H1 (cell line): ENCODE data around the gene OTC. TPM values are rescaled to one million over a fixed set of nuclear protein-coding genes. Genes with fewer than 3 reads are reported as not detected.

Experiments
- CTCF ChIA-PET: fragments of 300-600 bp; sonication (Branson Sonifier 250); formaldehyde crosslinking; loops from one replicate; lab custom pipeline; 2021; ENCODE audit not compliant: partially characterized antibody; lab: Charles Lee
- POLR2A ChIA-PET: fragments of 300-600 bp; sonication (Branson Sonifier 250); formaldehyde crosslinking; loops from one replicate; lab custom pipeline; 2021; ENCODE audit warnings: inconsistent platforms; ENCODE audit not compliant: partially characterized antibody; lab: Charles Lee
- DNase-seq, 2 experiments: peaks; one replicate each; pipeline versions ENCODE4 v3.0.0 to v3.0.0-alpha.2; 2010 to 2022; ENCODE audit warnings: low spot score in 2 of 2, low read depth in 1 of 2, mixed read lengths in 1 of 2
- FAIRE-seq: peaks from 2 replicates; lab custom pipeline; 2011; peaks lifted over from hg19 to GRCh38; lab: Jason Lieb, UNC
- H2AFZ ChIP-seq: 2 replicates; pipeline ENCODE4 v1.8.1; 2012; ENCODE audit warnings: low read length, inconsistent platforms
- H2AK5ac ChIP-seq: 2 replicates; pipeline ENCODE4 v1.6.1; 2013; ENCODE audit warnings: low read depth, low read length
- H2BK120ac ChIP-seq: replicated peaks from 2 replicates; pipeline ENCODE3; 2013; ENCODE audit warnings: low read depth, low read length, inconsistent platforms
- H2BK12ac ChIP-seq: 2 replicates; pipeline ENCODE4 v1.6.1; 2013; ENCODE audit warnings: low read depth, low read length
- H2BK15ac ChIP-seq: 2 replicates; pipeline ENCODE4 v1.6.1; 2013; ENCODE audit warnings: low read length
- H2BK20ac ChIP-seq: 2 replicates; pipeline ENCODE4 v1.6.1; 2013; ENCODE audit warnings: low read length
- H2BK5ac ChIP-seq: 2 replicates; pipeline ENCODE4 v1.6.1; 2013; ENCODE audit warnings: low read depth, low read length
- H3K14ac ChIP-seq: 2 replicates; pipeline ENCODE4 v1.6.1; 2013; ENCODE audit warnings: inconsistent platforms; ENCODE audit not compliant: insufficient read length
- H3K18ac ChIP-seq: 2 replicates; pipeline ENCODE4 v1.6.1; 2013; ENCODE audit warnings: low read length; ENCODE audit errors: extremely low read depth
- H3K23ac ChIP-seq: 2 replicates; pipeline ENCODE4 v1.6.1; 2013; ENCODE audit warnings: inconsistent platforms; ENCODE audit not compliant: insufficient read length
- H3K23me2 ChIP-seq: 2 replicates; pipeline ENCODE4 v1.6.1; 2013; ENCODE audit warnings: low read depth, low read length
- H3K27ac ChIP-seq: 2 replicates; pipeline ENCODE4 v1.6.1; 2011; ENCODE audit warnings: low read depth, low read length, inconsistent platforms
- H3K27me3 ChIP-seq, 4 experiments: replicated peaks in 1 of 4; 1 replicate in 1 of 4; 2 replicates in 3 of 4; pipeline versions ENCODE4 v1.6.1 to v1.8.1; 2011 to 2013; ENCODE audit warnings: low read length in 3 of 4, mild to moderate bottlenecking in 3 of 4, inconsistent platforms in 2 of 4, mixed read lengths in 2 of 4, moderate library complexity in 1 of 4; ENCODE audit not compliant: control insufficient read depth in 3 of 4, insufficient read depth in 3 of 4; ENCODE audit errors: extremely low read depth in 1 of 4
- H3K36me3 ChIP-seq, 4 experiments: 2 replicates each; pipeline versions ENCODE4 v1.6.1 to v1.8.1; 2011 to 2013; ENCODE audit warnings: mild to moderate bottlenecking in 4 of 4, low read length in 3 of 4, moderate library complexity in 2 of 4, control low read depth in 1 of 4, inconsistent platforms in 1 of 4; ENCODE audit not compliant: insufficient read depth in 4 of 4, control insufficient read depth in 2 of 4
- H3K4ac ChIP-seq: replicated peaks from 2 replicates; pipeline ENCODE3; 2013; ENCODE audit warnings: low read length, low read depth, mixed read lengths, inconsistent platforms; ENCODE audit not compliant: insufficient read length
- H3K4me1 ChIP-seq, 4 experiments: replicated peaks in 1 of 4; 1 replicate in 1 of 4; 2 replicates in 3 of 4; pipeline versions ENCODE4 v1.6.1 to v1.8.1; 2011 to 2013; ENCODE audit warnings: low read length in 3 of 4, inconsistent platforms in 2 of 4, mixed read lengths in 1 of 4; ENCODE audit not compliant: insufficient read depth in 4 of 4, control insufficient read depth in 3 of 4
- H3K4me2 ChIP-seq, 2 experiments: 2 replicates each; pipeline versions ENCODE4 v1.6.1 to v1.8.1; 2011 to 2013; ENCODE audit warnings: low read depth in 2 of 2, low read length in 2 of 2, control low read depth in 1 of 2, inconsistent platforms in 1 of 2, mild to moderate bottlenecking in 1 of 2; ENCODE audit not compliant: insufficient read depth in 1 of 2
- H3K4me3 ChIP-seq, 4 experiments: fragments of 200-600, 300-600 bp in 1 of 4; sonication (generic), shearing (Covaris generic), sonication (Bioruptor Twin) in 1 of 4; 2 replicates each; pipeline versions ENCODE4 v1.5.1 to v1.8.1; 2011 to 2016; ENCODE audit warnings: low read length in 4 of 4, low read depth in 3 of 4, control low read depth in 2 of 4, inconsistent platforms in 2 of 4, mild to moderate bottlenecking in 2 of 4, mixed read lengths in 1 of 4, moderate library complexity in 1 of 4; ENCODE audit not compliant: insufficient read depth in 2 of 4; ENCODE audit errors: extremely low read depth in 1 of 4
- H3K56ac ChIP-seq: replicated peaks from 2 replicates; pipeline ENCODE3; 2013; ENCODE audit warnings: low read depth, mild to moderate bottlenecking, mixed read lengths, low read length, inconsistent platforms; ENCODE audit not compliant: insufficient read length
- H3K79me1 ChIP-seq: 2 replicates; pipeline ENCODE4 v1.6.1; 2013; ENCODE audit warnings: low read depth, low read length, control low read depth
- H3K79me2 ChIP-seq, 2 experiments: 2 replicates each; pipeline versions ENCODE4 v1.6.1 to v1.8.1; 2012 to 2013; ENCODE audit warnings: low read length in 2 of 2, mild to moderate bottlenecking in 2 of 2, inconsistent platforms in 1 of 2; ENCODE audit not compliant: insufficient read depth in 2 of 2, control insufficient read depth in 1 of 2
- H3K9ac ChIP-seq, 4 experiments: replicated peaks in 1 of 4; 1 replicate in 1 of 4; 2 replicates in 3 of 4; pipeline versions ENCODE4 v1.6.1 to v1.8.1; 2011 to 2013; ENCODE audit warnings: low read depth in 3 of 4, low read length in 3 of 4, control low read depth in 2 of 4, mild to moderate bottlenecking in 2 of 4, moderate library complexity in 2 of 4, inconsistent platforms in 1 of 4; ENCODE audit errors: extremely low read depth in 1 of 4
- H3K9me3 ChIP-seq, 2 experiments: 2 replicates each; pipeline versions ENCODE4 v1.6.1 to v1.8.1; 2012 to 2013; ENCODE audit warnings: mild to moderate bottlenecking in 2 of 2, moderate library complexity in 2 of 2, control low read depth in 1 of 2, inconsistent platforms in 1 of 2, low read depth in 1 of 2, low read length in 1 of 2, mixed read lengths in 1 of 2; ENCODE audit not compliant: insufficient read depth in 2 of 2
- H4K20me1 ChIP-seq, 2 experiments: replicated peaks in 1 of 2; 2 replicates each; pipeline versions ENCODE3 to v1.8.1; 2011 to 2013; ENCODE audit warnings: inconsistent platforms in 2 of 2, low read length in 2 of 2, mild to moderate bottlenecking in 1 of 2; ENCODE audit not compliant: insufficient read depth in 2 of 2, control insufficient read depth in 1 of 2
- H4K5ac ChIP-seq: 2 replicates; pipeline ENCODE4 v1.6.1; 2013; ENCODE audit warnings: low read length, low read depth, mixed read lengths, inconsistent platforms; ENCODE audit not compliant: insufficient read length
- H4K8ac ChIP-seq: 2 replicates; pipeline ENCODE4 v1.8.0; 2013; ENCODE audit warnings: mild to moderate bottlenecking, moderate library complexity, low read length, inconsistent platforms; ENCODE audit not compliant: insufficient read depth; ENCODE audit errors: extremely low read depth
- H4K91ac ChIP-seq: replicated peaks from 2 replicates; pipeline ENCODE3; 2013; ENCODE audit warnings: low read length, mixed read lengths, inconsistent platforms; ENCODE audit not compliant: insufficient read length
- RAD21 ChIP-seq, 2 experiments: IDR thresholded peaks in 1 of 2; conservative IDR thresholded peaks in 1 of 2; 2 replicates each; pipeline ENCODE4 v1.6.1; 2011; ENCODE audit warnings: low read depth in 2 of 2, low read length in 2 of 2, improper control_type of control experiment in 1 of 2, inconsistent platforms in 1 of 2, mild to moderate bottlenecking in 1 of 2, moderate library complexity in 1 of 2
- RXRA ChIP-seq: IDR thresholded peaks from 2 replicates; pipeline ENCODE4 v1.6.1; 2011; ENCODE audit warnings: low read depth, mild to moderate bottlenecking, low read length, moderate library complexity; ENCODE audit not compliant: insufficient read depth
- WGBS, 2 experiments: shearing (Covaris generic) in 1 of 2; methylation state at CpG; one replicate each; pipeline versions ENCODE4 v1.1.6 to v1.1.7; 2013 to 2015; ENCODE audit warnings: low lambda C conversion rate in 2 of 2, mixed read lengths in 2 of 2, inconsistent platforms in 1 of 2, low coverage in 1 of 2, missing lambda C conversion rate in 1 of 2; ENCODE audit not compliant: insufficient replicate concordance in 2 of 2, insufficient coverage in 1 of 2, insufficient read length in 1 of 2; ENCODE audit errors: extremely low coverage in 1 of 2, missing lambda C conversion rate in 1 of 2; 5-methylcytosine and 5-hydroxymethylcytosine counted together
- polyA plus RNA-seq, 7 experiments: library from polyadenylated mRNA; depleted of rRNA in 3 of 7; stranded (reverse) in 5 of 7; unstranded in 2 of 7; fragments of >200 nt in 5 of 7; fragments of 200-250 nt in 2 of 7; gene quantifications; 1 replicate in 5 of 7; 2 replicates in 1 of 7; 4 replicates in 1 of 7; pipeline versions ENCODE4 v1.2.1 to v1.2.3, GENCODE V29; 2011 to 2013; ENCODE audit warnings: missing spikeins in 2 of 7, mixed read lengths in 2 of 7
- total RNA-seq: library from RNA; stranded (reverse); fragmentation: NEBNext Ultra II Directional; extraction: Animal tissue kit (Norgen Biotek cat#: 25700); gene quantifications from 2 replicates; pipeline ENCODE4 v1.2.1, GENCODE V29; 2021
- TF ChIP-seq, protein P1 (sequence below), 3 experiments: IDR thresholded peaks; 1 replicate in 2 of 3; 2 replicates in 1 of 3; pipeline versions ENCODE4 v1.5.1 to v1.6.1; 2011; ENCODE audit warnings: low read length in 3 of 3, mild to moderate bottlenecking in 3 of 3, inconsistent platforms in 2 of 3, low read depth in 1 of 3, moderate library complexity in 1 of 3; ENCODE audit not compliant: insufficient read depth in 1 of 3; ENCODE audit errors: control extremely low read depth in 1 of 3

Gene OTC
- total and polyA plus RNA-seq, 2 of the 8 experiments (the other 6 are each of a cell fraction or from before 2014, with no cell fraction given) = not detected

GRCh38 chrX:38375891-38376290 lies 23.5 kb downstream of the OTC start:
- Histone ChIP-seq H4K5ac (no peak overlapping the region), H2BK15ac (no peak overlapping the region), H3K27ac (no peak overlapping the region), H2BK5ac (no peak overlapping the region), H2AK5ac (no peak overlapping the region), H3K14ac (no peak overlapping the region), H3K4ac (no peak overlapping the region), H3K4me1 (no peaks in the 10 kb centered on the region), H3K23me2 (no peaks in the 10 kb centered on the region), H3K79me1 (no peaks in the 10 kb centered on the region), H3K56ac (no peak overlapping the region), H3K36me3 (no peaks in the 10 kb centered on the region), H4K91ac (no peak overlapping the region), H3K4me2 (no peak overlapping the region), H4K20me1 (no peaks in the 10 kb centered on the region), H3K9me3 (no peaks in the 10 kb centered on the region), H2BK12ac (no peak overlapping the region), H3K23ac (no peak overlapping the region), H3K79me2 (no peaks in the 10 kb centered on the region), H3K4me3 (no peak overlapping the region), H3K18ac (no peak overlapping the region), H2AFZ (no peak overlapping the region), H3K27me3 (no peaks in the 10 kb centered on the region), H3K9ac (no peak overlapping the region), H2BK20ac (no peak overlapping the region), H4K8ac (no peak overlapping the region), H2BK120ac (no peak overlapping the region)
- 0% methylated on average over 1 of the region's 1 CpG; no CpG with 5 or more reads in 1 of the 2 experiments for WGBS, 2 experiments
- FAIRE-seq (peak; percentile 39), DNase-seq (no peak)
- ChIA-PET CTCF (interaction anchor here (0.6 to 1.2 kb wide), 4 partner anchors 24 to 252 kb away, joined by 3 to 4 read pairs (median 4); no protein-coding TSS in a partner anchor), POLR2A (no interaction called here)
- TF ChIP-seq, protein P1, sequence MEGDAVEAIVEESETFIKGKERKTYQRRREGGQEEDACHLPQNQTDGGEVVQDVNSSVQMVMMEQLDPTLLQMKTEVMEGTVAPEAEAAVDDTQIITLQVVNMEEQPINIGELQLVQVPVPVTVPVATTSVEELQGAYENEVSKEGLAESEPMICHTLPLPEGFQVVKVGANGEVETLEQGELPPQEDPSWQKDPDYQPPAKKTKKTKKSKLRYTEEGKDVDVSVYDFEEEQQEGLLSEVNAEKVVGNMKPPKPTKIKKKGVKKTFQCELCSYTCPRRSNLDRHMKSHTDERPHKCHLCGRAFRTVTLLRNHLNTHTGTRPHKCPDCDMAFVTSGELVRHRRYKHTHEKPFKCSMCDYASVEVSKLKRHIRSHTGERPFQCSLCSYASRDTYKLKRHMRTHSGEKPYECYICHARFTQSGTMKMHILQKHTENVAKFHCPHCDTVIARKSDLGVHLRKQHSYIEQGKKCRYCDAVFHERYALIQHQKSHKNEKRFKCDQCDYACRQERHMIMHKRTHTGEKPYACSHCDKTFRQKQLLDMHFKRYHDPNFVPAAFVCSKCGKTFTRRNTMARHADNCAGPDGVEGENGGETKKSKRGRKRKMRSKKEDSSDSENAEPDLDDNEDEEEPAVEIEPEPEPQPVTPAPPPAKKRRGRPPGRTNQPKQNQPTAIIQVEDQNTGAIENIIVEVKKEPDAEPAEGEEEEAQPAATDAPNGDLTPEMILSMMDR (IDR thresholded peaks at IDR 0.05; ENCODE audit: control extremely low read depth in 1 of 3, insufficient read depth in 1 of 3, low read depth in 1 of 3, low read length in 3 of 3) = peak in 2 of 3 experiments; percentile 14 to 50; a peak in 2 of 4 replicates
- no peak for TF ChIP-seq RXRA
- TF ChIP-seq RAD21 (IDR thresholded peaks at IDR 0.05 in 1 of 2, conservative IDR thresholded peaks at IDR 0.05 in 1 of 2; ENCODE audit: low read depth in 2 of 2, low read length in 2 of 2) = peak; percentile 43 to 50
